K562 (cell line): ENCODE data around the gene PRLH. TPM values are rescaled to one million over a fixed set of nuclear protein-coding genes. Genes with fewer than 3 reads are reported as not detected.

ENCODE experiments used
- ATAC-seq: fragments of 200-7000 bp; cut with Tn5 transposase; 3 replicates; pipeline ENCODE4 v1.9.1; 2020; ENCODE audit warnings: moderate library complexity
- BruUV-seq: library from RNA; stranded (reverse); fragments of 400-500 nt; replicated peaks from 2 replicates; lab custom pipeline; 2021; lab: Mats Ljungman, UMichigan
- CTCF ChIA-PET: fragments of 300-600 bp; formaldehyde crosslinking; extraction: SDS; loops from one replicate; lab custom pipeline; 2021; ENCODE audit warnings: low intra/inter-chr PET ratio; lab: Yijun Ruan, JAX
- POLR2A ChIA-PET: fragments of 300-600, 350-650 bp; sonication (Branson Sonifier 250); formaldehyde crosslinking; extraction: SDS; loops from one replicate; lab custom pipeline; 2021; ENCODE audit warnings: antibody characterized with exemption, inconsistent platforms; lab: Yijun Ruan, JAX
- DNase-seq, 4 experiments: peaks; one replicate each; pipeline versions ENCODE4 v3.0.0 to v3.0.0-alpha.2; 2011 to 2018; ENCODE audit warnings: low spot score in 3 of 4, mixed read lengths in 3 of 4; ENCODE audit errors: extremely low read depth in 1 of 4
- FAIRE-seq: peaks from 2 replicates; lab custom pipeline; 2011; peaks lifted over from hg19 to GRCh38; lab: Jason Lieb, UNC
- H2AFZ ChIP-seq: 2 replicates; pipeline ENCODE4 v1.6.0; 2011; ENCODE audit warnings: low read depth, low read length, control low read depth, inconsistent platforms
- H3K27ac ChIP-seq: fragments of 200-600 bp; 3 replicates; pipeline ENCODE4 v1.8.0; 2011; ENCODE audit warnings: low read depth, mild to moderate bottlenecking, control low read depth, inconsistent platforms, low read length, moderate library complexity, mixed read lengths; ENCODE audit errors: extremely low read depth
- H3K27me3 ChIP-seq, 2 experiments: fragments of 300-600 bp in 1 of 2; 2 replicates in 1 of 2; 3 replicates in 1 of 2; pipeline versions ENCODE4 v1.6.0 to v1.8.0; 2011; ENCODE audit warnings: inconsistent platforms in 2 of 2, low read length in 2 of 2, mild to moderate bottlenecking in 1 of 2, mixed read lengths in 1 of 2, moderate library complexity in 1 of 2; ENCODE audit not compliant: control insufficient read depth in 2 of 2, insufficient read depth in 2 of 2
- H3K36me3 ChIP-seq: fragments of 300-600 bp; 3 replicates; pipeline ENCODE4 v1.8.0; 2011; ENCODE audit warnings: mild to moderate bottlenecking, low read length, inconsistent platforms; ENCODE audit not compliant: control insufficient read depth, insufficient read depth
- H3K4me1 ChIP-seq, 2 experiments: fragments of 200-600 bp in 1 of 2; replicated peaks in 1 of 2; 2 replicates in 1 of 2; 3 replicates in 1 of 2; pipeline versions ENCODE4 v1.5.1 to v1.8.0; 2011; ENCODE audit warnings: inconsistent platforms in 2 of 2, low read length in 2 of 2, mild to moderate bottlenecking in 1 of 2, mixed read lengths in 1 of 2, moderate library complexity in 1 of 2; ENCODE audit not compliant: control insufficient read depth in 2 of 2, insufficient read depth in 2 of 2
- H3K4me2 ChIP-seq: 2 replicates; pipeline ENCODE4 v1.6.1; 2011; ENCODE audit warnings: low read length, control low read depth, inconsistent platforms, mixed read lengths; ENCODE audit not compliant: insufficient read depth
- H3K4me3 ChIP-seq: fragments of 200-600 bp; sonication (generic), shearing (Covaris generic); 2 replicates; pipeline ENCODE4 v1.5.1; 2016; ENCODE audit warnings: control low read depth, inconsistent platforms
- H3K79me2 ChIP-seq: fragments of 200-600 bp; 3 replicates; pipeline ENCODE4 v1.8.0; 2011; ENCODE audit warnings: low read length, inconsistent platforms; ENCODE audit not compliant: control insufficient read depth, insufficient read depth
- H3K9ac ChIP-seq, 2 experiments: 2 replicates each; pipeline versions ENCODE4 v1.6.0 to v1.6.1; 2011; ENCODE audit warnings: low read depth in 2 of 2, low read length in 2 of 2, control low read depth in 1 of 2, inconsistent platforms in 1 of 2, mild to moderate bottlenecking in 1 of 2, mixed read lengths in 1 of 2; ENCODE audit not compliant: insufficient read depth in 1 of 2
- H3K9me1 ChIP-seq: one replicate; pipeline ENCODE4 v1.6.0; 2011; ENCODE audit warnings: inconsistent platforms, mild to moderate bottlenecking, low read length, moderate library complexity; ENCODE audit not compliant: control insufficient read depth, insufficient read depth
- H3K9me3 ChIP-seq: replicated peaks from 2 replicates; pipeline ENCODE4 v1.5.1; 2011; ENCODE audit warnings: low read depth, low read length, inconsistent platforms; ENCODE audit not compliant: control insufficient read depth, insufficient read depth
- H4K20me1 ChIP-seq: replicated peaks from 2 replicates; pipeline ENCODE4 v1.6.1; 2011; ENCODE audit warnings: low read length, inconsistent platforms, mixed read lengths; ENCODE audit not compliant: control insufficient read depth, insufficient read depth
- BCL6 ChIP-seq: fragments of 250-450 bp; sonication (Bioruptor Pico); IDR thresholded peaks from 2 replicates; pipeline ENCODE4 v1.4.0; 2020
- NRF1 ChIP-seq, 2 experiments: fragments of 450-650 bp; IDR thresholded peaks in 1 of 2; conservative IDR thresholded peaks in 1 of 2; 2 replicates each; pipeline ENCODE4 v1.6.1; 2014; ENCODE audit warnings: mild to moderate bottlenecking in 2 of 2
- RBM22 ChIP-seq: fragments of 200-400 bp; formaldehyde crosslinking; IDR thresholded peaks from 2 replicates; pipeline ENCODE4 v1.6.1; 2018; ENCODE audit warnings: low read length, low read depth; ENCODE audit not compliant: poor library complexity, severe bottlenecking
- WGBS: fragments of 100-300 bp; shearing (Covaris generic); methylation state at CpG from one replicate; pipeline ENCODE4 v1.1.6; 2016; ENCODE audit warnings: low coverage, mixed read lengths; ENCODE audit not compliant: insufficient coverage; ENCODE audit errors: missing lambda C conversion rate; 5-methylcytosine and 5-hydroxymethylcytosine counted together
- in situ Hi-C: fragments of 300-500 bp; cut with MboI; formaldehyde crosslinking; loops from 4 replicates; pipeline ENCODE4 v1.15.0; 2018; ENCODE audit warnings: inconsistent platforms, mixed read lengths
- intact Hi-C: fragments of 100-400 bp; cut with micrococcal nuclease; formaldehyde crosslinking; loops from 2 replicates; pipeline ENCODE4 v1.14.2; 2022
- polyA plus RNA-seq, 8 experiments: library from polyadenylated mRNA; depleted of rRNA in 4 of 8; stranded (reverse) in 5 of 8; unstranded in 3 of 8; fragments of >200 nt; fragmentation: Nextera tagmentation in 2 of 8; fragmentation: Illumina TruSeq in 1 of 8; extraction: Ambion mirVana in 2 of 8; extraction: Trizol in 1 of 8; gene quantifications; 2 replicates each; pipeline versions ENCODE4 v1.2.1 to v1.2.3, GENCODE V29; 2011 to 2014; ENCODE audit warnings: inconsistent platforms in 1 of 8, missing spikeins in 1 of 8
- total RNA-seq, 7 experiments: library from RNA; depleted of rRNA in 6 of 7; stranded (reverse); fragments of >200 nt in 6 of 7; fragmentation: Illumina TruSeq in 2 of 7; extraction: Trizol in 2 of 7; gene quantifications; 2 replicates each; pipeline versions ENCODE4 v1.2.1 to v1.2.3, GENCODE V29; 2011 to 2021; ENCODE audit warnings: low replicate concordance in 1 of 7
- TF ChIP-seq, protein P1 (sequence below): fragments of 450-650 bp; IDR thresholded peaks from 2 replicates; pipeline ENCODE4 v1.6.1; 2016; ENCODE audit warnings: missing biosample characterization, missing genetic modification characterization
- TF ChIP-seq, protein P2 (sequence below): fragments of 450-650 bp; formaldehyde crosslinking; IDR thresholded peaks from 2 replicates; pipeline ENCODE4 v1.4.0; 2022; ENCODE audit warnings: mild to moderate bottlenecking, moderate library complexity
- TF ChIP-seq, protein P3 (sequence below): fragments of 450-650 bp; IDR thresholded peaks from 2 replicates; pipeline ENCODE4 v1.6.1; 2016

Gene PRLH
- total and polyA plus RNA-seq, 9 of the 15 experiments (the other 6 are each of a cell fraction or from before 2014, with no cell fraction given): not detected

DNA sequence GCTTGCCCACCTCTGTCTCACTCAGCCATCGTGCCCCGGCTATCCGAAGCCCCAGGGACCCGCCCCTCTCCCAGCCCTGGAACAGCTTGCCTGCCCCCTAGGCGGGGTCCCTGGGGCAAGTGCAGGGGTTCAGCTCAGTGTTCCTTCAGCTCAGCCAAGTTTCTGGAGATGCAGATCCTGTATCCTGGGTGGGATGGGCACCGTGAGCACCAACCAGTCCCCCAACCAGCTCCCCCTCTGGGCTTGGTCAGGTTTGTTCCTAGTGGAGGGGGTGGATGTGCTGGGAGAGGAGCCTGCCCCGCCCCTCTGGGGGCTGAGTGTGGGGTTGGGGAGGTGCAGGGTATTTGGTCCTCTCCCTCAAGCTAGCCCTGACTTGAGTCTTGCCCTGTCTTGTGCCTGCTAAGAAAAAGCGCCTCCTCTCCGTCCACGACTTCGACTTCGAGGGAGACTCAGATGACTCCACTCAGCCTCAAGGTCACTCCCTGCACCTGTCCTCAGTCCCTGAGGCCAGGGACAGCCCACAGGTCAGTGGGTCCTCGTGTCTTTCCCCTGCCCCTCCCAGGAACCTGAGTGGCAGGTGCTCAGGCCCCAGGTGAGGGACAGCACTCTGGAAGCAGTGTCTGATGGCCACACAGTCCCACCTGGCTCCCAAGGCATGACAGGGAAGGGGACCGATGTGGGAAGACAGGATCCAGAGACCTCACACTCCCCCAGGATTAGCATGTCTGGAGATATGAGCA lies 46.7 kb upstream of the PRLH start:
- H4K20me1 ChIP-seq: no peaks in the 10 kb centered on the region
- H2AFZ ChIP-seq: no peak overlapping the region
- no TSS peak for BruUV-seq
- DNase-seq (no peak), FAIRE-seq (no peak), ATAC-seq (no peak)
- H3K9me1 ChIP-seq: no peaks in the 10 kb centered on the region
- no peak overlapping the region for H3K9ac ChIP-seq
- no peaks in the 10 kb centered on the region for H3K36me3 ChIP-seq
- 0% methylated on average over 3 of the region's 14 CpGs for WGBS
- no peaks in the 10 kb centered on the region for H3K79me2 ChIP-seq
- in situ Hi-C loops: no loop called here
- CTCF ChIA-PET: no interaction called here
- POLR2A ChIA-PET: no interaction called here
- H3K27me3 ChIP-seq: peaks cover 0 to 10% of the 10 kb centered on the region in 2 experiments; a peak in 1 of 5 replicates
- intact Hi-C loops: no loop called here
- no peak overlapping the region for H3K27ac ChIP-seq
- no peak overlapping the region for H3K4me3 ChIP-seq
- no peaks in the 10 kb centered on the region for H3K9me3 ChIP-seq
- no peaks in the 10 kb centered on the region for H3K4me1 ChIP-seq
- no peak overlapping the region for H3K4me2 ChIP-seq
- TF ChIP-seq BCL6 (CRISPR knock-in tag) (no peak), RBM22 (no peak)

DNA sequence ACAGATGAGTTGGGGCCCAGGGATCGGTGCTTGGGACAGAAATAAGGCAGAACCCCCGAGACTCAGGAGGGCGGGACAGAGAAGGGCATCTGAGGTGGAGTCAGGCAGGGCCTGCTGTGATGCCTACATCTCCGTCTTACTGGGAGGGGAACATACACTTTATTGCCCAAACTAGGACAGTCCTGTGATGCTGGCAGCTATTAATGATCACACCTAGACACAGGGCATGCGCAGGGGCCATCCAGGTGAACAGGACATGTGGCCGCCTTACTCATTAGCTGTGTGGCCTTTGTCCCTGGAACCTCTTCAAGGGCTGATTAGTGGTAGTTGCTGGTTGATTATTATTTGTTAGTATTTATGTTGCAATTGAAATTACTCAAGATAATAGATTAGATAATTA lies 46.1 kb upstream of the PRLH start:
- no peak for DNase-seq
- Histone ChIP-seq H3K9me1 (no peaks in the 10 kb centered on the region), H3K4me3 (no peak overlapping the region), H3K9me3 (no peaks in the 10 kb centered on the region), H3K9ac (no peak overlapping the region), H3K79me2 (no peaks in the 10 kb centered on the region), H3K27ac (no peak overlapping the region), H3K4me2 (no peak overlapping the region), H2AFZ (no peak overlapping the region), H3K36me3 (no peaks in the 10 kb centered on the region), H3K27me3 (peaks cover 0 to 16% of the 10 kb centered on the region in 2 experiments; a peak in 2 of 5 replicates), H3K4me1 (no peaks in the 10 kb centered on the region)
- no TSS peak for BruUV-seq
- intact Hi-C loops: no loop called here
- CTCF ChIA-PET: no interaction called here
- in situ Hi-C loops: no loop called here
- no peak for ATAC-seq
- POLR2A ChIA-PET: interaction anchor here (0.6 kb wide), 1 partner anchor 146 kb away, joined by 3 read pairs; no protein-coding TSS in a partner anchor
- WGBS: 0% methylated on average over 5 of the region's 6 CpGs
- peak in 1 of 2 experiments; percentile 50; a peak in 2 of 4 replicates for TF ChIP-seq NRF1 (conservative IDR thresholded peaks at IDR 0.05 in 1 of 2, IDR thresholded peaks at IDR 0.05 in 1 of 2)
- TF ChIP-seq, protein P1, sequence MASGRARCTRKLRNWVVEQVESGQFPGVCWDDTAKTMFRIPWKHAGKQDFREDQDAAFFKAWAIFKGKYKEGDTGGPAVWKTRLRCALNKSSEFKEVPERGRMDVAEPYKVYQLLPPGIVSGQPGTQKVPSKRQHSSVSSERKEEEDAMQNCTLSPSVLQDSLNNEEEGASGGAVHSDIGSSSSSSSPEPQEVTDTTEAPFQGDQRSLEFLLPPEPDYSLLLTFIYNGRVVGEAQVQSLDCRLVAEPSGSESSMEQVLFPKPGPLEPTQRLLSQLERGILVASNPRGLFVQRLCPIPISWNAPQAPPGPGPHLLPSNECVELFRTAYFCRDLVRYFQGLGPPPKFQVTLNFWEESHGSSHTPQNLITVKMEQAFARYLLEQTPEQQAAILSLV: no peak
- TF ChIP-seq, protein P2, sequence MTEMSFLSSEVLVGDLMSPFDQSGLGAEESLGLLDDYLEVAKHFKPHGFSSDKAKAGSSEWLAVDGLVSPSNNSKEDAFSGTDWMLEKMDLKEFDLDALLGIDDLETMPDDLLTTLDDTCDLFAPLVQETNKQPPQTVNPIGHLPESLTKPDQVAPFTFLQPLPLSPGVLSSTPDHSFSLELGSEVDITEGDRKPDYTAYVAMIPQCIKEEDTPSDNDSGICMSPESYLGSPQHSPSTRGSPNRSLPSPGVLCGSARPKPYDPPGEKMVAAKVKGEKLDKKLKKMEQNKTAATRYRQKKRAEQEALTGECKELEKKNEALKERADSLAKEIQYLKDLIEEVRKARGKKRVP (CRISPR knock-in tag): no peak
- TF ChIP-seq, protein P3, sequence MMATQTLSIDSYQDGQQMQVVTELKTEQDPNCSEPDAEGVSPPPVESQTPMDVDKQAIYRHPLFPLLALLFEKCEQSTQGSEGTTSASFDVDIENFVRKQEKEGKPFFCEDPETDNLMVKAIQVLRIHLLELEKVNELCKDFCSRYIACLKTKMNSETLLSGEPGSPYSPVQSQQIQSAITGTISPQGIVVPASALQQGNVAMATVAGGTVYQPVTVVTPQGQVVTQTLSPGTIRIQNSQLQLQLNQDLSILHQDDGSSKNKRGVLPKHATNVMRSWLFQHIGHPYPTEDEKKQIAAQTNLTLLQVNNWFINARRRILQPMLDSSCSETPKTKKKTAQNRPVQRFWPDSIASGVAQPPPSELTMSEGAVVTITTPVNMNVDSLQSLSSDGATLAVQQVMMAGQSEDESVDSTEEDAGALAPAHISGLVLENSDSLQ: no peak
- TF ChIP-seq, all 486 proteins: peak for 1
- FAIRE-seq: no peak
- no peaks in the 10 kb centered on the region for H4K20me1 ChIP-seq
